Stimulated activated CD8-positive, alpha-beta memory T cell treated with anti-CD3 and anti-CD28 coated beads, Interleukin-4, amount 100 ng/mL, for 48 hours (primary cell): Measurements from ENCODE around the gene SLC22A8.
A peak's percentile ranks its signal among the peaks of the same experiment; 100 is the strongest.
"Not testable (repeated sequence)": the region's sequence is repeated elsewhere in the genome, so short reads cannot be mapped to it uniquely, and the experiment has no call there.

Experiments
- DNase-seq: peaks from one replicate; pipeline ENCODE4 v3.0.0-alpha.2; 2020

The SLC22A8 gene

GRCh38 chr11:63015521-63016215 lies at the start of gene SLC22A8:
TSS of gene SLC22A8 (minus strand) at chr11:63015841. CDS start at chr11:63014958, 883 bp downstream.
- no peak for DNase-seq

DNA sequence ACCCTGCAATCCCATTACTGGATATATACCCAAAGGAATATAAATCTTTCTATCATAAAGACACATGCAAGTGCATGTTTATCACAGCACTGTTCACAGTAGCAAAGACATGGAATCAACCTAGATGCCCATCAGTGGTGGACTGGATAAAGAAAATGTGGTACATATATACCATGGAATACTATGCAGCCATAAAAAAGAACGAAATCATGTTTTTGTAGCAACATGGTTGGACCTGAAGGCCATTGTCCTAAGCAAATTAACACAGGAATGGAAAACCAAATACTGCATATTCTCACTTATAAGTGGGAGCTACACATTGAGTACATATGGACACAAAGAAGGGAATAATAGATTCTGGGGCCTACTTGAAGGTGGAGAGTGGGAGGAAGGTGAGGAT lies 30.6 kb upstream of the SLC22A8 start:
- not testable (repeated sequence) for DNase-seq

DNA sequence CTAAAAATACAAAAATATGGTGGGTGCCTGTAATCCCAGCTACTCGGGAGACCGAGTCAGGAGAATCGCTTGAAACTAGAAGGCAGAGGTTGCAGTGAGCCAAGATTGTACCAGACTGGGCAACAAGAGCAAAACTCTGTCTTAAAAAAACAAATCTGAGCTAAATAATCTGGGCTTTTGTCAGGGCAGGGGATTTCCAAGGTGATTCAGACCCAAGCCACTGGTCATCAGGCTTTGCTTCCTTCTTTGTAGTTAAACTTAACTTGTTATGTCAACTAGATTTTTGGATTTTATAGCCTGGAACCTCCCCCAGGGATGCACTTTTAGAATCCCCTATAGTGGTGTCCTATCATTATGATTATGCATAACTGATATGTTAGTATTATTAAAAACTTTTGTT lies 27.0 kb upstream of the SLC22A8 start:
- no peak for DNase-seq

DNA sequence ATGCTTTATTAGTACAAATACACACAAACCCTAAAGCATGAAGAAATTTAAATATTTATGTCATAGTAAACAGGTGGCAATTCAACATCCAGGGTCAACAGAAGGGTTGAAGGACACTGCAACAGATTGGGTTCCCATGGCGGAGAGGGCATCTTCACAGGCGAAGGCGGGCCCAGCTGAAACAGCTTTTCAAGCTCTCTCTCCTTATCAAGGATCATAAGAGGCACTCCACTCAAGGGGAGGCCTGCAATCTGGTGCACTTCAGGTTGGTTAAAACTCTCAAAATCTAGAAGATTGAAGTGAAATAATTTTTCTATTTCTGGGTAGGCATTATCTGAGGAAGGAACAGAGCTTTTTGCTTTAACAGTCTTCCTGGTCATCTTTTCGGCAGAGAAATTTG lies 16.8 kb upstream of the SLC22A8 start:
- DNase-seq = no peak

DNA sequence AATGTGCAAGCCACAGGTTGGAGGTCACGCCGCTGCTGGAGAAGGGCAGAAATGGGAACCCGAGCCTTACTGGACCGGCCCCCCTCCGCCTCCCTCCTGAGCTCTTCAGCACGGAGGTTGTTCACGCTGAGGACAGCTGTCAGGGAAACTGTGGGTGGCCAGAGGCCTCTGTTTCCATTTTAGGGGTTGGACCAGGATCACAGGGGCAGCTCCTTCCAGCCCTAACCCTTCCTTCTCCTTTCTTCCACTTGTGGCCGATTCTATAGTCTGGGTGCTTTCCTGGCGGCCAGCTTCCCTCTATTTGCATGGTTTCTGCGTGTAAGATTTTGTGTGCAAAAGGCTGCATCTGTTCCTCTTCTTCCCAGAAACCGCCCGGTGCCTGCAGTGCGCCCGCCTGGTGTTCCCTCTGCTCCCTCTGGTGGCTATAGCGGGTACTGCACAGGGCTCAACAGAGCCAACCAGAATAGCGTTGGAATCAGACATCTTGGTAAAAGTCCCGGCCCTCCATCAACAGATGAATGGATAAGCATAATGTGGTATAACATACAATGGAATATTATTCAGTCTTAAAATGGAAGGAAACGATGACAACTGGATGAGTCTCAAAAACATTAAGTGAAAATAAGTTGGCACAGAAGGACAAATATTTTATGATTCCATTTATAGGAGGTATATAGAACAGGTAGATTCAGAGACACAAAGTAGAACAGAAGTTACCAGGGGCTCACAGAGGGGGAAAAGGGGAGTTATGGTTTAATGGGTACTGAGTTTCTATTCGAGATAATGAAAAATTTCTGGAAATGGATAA lies 8.4 kb upstream of the SLC22A8 start:
- DNase-seq = peak; percentile 96

GRCh38 chr11:63023222-63023814 lies 7.7 kb upstream of the SLC22A8 start:
- DNase-seq = no peak

DNA sequence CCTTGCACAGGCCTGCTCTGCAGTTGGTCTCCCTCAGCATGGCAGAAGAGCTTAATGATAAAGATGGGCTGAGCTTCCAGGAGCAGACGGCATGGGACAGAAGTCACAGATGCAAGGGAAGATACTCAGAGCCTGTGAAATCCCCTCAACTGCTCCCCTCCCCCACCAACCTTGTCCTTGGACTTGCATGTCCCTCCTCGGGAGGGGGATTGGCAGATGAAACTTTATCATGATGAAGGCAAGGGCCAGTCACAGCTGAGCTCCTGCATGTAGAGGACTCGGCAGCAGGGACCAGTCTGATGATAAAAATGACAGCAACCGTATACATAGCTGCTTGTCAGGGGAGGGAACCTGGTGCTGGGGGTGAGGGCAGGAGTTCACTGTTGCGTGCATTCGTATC lies 6.8 kb upstream of the SLC22A8 start:
- DNase-seq = no peak

DNA sequence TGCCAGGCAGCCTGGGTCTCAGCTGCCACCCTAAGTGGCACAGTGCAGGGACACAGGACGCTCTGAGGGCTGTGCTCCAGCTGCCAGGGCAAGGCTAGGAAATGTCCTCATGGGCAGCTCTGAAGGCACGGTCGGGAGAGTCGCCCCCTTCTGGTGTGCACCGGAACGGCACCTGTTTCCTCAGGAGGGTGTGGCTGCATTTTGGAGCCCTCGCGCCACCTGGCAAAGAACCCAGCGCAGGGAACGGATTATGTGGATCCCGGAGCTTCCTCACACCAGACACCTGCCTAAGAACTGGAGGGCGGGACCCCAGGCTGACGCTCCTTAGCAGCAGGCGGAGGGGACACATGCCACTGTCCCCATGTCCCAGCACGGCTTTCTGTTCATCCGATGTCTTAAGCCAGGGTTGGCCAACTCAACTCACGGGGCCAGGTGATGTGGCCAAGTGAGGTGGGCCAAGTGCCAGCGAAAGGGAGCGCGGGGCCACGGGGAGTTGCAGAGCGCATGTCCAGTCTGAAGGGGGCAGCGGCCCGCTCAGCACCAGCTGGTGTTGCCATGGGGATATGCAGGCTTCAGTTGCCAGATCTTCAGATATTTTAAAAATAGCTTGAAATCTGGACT lies 5.1 kb upstream of the SLC22A8 start:
- DNase-seq = peak; percentile 72

DNA sequence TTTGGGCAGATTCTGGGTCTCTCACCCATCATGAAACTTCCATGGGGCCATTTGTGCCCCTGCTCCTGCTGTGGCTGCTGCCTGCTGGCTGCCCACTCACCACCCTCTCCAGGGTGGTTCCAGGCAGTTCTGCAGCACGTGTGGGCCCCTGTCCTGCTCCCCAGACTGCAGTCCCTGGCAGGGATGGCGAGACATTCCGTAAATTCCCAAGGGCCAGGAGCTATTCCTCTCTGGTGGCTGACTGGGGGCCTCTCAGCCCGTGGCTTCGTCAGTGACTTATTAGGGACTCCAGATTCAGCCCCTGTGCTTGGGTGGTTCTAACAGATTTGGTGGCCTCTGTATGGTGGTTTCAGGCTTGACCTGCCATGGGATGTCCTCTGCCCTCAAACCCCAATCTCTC lies 3.9 kb upstream of the SLC22A8 start:
- no peak for DNase-seq

- no peak for DNase-seq
These were observed 1.8 kb upstream of the SLC22A8 start for GRCh38 chr11:63017306-63017974.

DNA sequence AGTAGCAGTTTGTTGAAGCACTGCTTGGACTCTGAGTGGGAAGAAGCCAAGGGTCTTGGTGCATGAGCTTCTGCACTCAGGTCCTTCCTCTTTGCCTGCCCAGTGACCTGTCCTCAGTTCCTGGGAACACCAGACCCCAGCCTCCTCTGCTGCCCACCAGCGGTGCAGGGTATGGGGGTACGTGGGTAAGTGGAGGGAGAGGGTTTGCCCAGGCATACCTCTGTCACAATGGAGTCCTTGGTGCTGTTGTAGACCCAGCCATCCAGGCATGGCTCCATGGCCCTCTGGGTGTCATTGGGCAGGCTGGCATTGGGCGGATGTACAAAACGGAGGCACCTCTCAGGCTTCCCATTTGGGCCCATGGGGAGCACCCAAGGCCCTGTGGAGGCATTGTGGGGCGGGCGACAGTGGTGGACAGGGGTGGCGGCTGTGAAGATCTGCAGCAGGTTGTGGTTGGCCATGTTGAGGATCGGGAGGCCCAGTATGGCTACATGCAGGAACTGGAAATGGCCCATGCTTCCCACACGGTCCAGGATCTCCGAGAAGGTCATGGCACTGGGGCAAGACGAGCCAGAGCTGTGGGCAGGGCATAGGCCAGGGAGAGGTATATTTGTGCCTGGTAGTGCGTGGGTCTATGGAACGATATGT lies 1.1 kb downstream of the SLC22A8 start:
- no peak for DNase-seq

GRCh38 chr11:63012839-63013238 lies 2.8 kb downstream of the SLC22A8 start:
- no peak for DNase-seq

DNA sequence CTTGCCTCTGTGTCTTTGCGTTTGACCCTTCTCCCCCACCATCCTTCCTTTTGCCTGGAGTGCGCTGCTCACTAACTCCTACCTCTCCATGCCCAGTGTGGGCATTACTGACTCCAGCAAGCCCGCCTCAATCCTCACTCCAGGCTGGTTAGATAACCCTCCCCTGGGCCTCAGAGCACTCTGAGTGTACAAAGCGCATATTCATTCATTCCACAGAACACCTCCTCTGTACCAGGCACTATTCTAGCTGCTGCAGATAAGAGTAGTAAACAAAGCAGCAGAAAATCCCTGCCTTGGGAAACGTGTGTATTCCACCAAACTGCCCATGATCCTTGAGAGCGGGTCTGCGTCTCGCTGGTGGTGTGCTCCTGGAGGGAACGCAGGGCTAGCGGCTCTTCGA lies 3.2 kb downstream of the SLC22A8 start:
- DNase-seq = no peak

DNA sequence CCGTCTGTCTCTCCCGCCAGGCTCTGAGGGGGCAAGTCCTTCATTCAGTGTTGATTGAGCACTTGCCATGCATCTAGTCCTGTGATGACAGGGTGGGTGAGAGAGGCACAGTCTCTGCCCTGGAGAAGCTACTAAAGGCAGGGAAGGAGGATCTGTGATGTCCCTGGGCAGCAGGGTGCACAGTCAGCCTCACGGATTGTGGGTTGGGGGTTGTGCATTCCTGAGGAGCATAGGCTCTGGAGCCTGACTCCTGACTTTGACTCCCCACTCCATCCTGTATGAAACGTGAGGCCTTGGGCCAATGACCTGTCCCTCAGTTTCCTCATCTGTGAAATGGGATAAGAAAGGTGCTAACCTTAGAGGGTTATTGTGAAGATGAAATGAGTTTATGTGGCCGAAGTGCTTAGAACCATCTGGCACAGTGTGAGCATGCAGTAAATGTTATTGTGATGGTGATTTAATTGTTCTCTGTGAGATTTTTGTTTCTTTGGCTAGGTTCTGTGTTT lies 4.7 kb downstream of the SLC22A8 start:
- no peak for DNase-seq

DNA sequence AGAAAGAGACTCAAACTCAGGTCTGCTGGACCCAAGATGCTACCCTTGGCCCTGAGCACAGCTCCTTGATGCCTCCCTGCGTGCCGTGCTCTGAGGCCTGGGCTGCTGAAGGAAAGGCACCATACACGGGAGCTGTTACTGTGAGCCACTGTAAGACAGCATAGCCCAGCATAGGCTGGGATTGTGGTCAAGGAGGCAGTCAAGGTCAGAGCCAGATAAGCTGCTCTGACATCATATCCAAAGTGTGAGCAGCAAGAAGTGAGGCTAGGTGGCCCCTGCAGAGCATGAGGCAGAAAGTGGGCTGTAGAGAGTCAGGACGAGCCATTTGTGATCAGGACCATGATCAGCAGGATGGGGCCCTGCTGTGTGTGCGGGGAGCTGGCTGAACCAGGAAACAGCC lies 7.7 kb downstream of the SLC22A8 start:
- DNase-seq = no peak

GRCh38 chr11:63001456-63001855 lies 14.2 kb downstream of the SLC22A8 start:
- no peak for DNase-seq

DNA sequence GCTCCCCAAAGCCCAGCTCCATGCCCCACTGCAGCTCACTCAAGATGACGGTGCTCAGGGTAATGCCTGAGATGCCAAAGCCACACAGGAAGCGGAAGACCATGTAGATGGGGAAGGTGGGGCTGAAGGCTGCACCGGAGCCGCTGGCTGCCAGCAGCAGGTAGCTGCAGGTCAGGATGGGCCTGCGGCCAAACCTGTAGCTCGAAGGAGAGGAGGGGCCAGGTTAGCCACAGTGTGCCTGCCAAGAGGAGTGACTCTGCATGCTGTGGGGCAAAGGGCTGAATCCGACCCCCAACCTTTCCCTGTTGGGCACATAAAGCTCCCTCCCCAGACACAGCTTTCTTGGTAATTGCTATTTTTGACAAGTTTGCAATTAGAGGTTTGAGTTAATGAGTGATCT lies 16.0 kb downstream of the SLC22A8 start:
- no peak for DNase-seq

DNA sequence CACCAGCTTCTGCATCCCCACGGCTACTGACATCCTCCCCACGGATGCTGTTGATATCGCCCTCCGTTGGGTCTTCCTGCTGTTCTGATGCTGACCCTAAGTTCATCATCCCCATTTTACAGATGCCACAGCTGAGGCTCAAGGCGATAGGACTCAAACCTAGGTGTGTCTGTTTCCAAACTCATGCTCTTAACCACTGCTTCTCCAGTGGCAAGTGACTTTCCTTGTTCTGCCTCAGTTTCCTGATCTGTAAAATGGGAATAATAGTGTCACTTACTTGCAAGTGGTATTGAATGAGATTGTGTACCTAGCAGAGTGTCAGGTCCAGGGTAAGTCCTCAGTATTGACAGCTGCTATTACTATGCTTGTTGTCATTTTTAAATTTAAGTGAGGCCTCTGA lies 16.5 kb downstream of the SLC22A8 start:
- DNase-seq = no peak

DNA sequence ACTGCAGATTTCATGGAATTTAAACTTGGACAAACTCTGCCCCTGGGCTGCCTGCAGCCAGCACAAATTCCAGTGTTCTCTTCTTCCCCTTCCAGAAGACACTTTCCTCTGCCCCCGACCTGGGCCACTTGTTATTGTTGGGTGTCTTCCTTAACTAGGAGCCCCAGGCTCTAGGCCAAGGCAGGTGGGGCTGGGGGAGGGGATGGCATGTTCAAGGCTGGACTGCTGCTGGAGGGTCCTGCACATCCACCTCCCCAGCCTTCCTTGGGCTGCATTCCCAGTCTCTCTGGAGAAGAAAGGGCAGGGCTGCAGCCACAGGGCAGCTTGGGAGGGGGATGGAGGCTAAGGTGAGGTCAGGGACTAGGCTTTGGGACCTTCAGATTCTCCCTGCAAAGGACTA lies 19.4 kb downstream of the SLC22A8 start:
- no peak for DNase-seq

DNA sequence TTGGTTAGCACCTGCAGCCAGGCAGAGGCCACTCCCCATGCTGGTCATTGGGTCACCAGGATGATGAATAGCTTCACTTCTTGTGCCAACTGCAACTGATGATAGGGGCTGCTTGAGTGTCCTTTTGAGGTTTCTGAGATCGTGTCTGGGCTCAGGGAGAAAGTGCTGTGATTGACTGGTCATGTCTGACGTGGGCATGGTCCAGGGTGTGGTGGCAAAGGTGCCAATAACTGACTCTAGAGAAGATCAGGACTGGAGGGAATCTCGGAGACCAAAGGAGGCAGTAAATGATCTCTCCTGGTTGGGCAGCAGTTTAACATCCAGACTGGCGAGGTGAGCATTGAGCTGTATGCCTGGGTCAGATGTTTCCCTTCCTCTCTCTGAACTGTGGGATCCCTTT lies 20.9 kb downstream of the SLC22A8 start:
- DNase-seq = no peak

DNA sequence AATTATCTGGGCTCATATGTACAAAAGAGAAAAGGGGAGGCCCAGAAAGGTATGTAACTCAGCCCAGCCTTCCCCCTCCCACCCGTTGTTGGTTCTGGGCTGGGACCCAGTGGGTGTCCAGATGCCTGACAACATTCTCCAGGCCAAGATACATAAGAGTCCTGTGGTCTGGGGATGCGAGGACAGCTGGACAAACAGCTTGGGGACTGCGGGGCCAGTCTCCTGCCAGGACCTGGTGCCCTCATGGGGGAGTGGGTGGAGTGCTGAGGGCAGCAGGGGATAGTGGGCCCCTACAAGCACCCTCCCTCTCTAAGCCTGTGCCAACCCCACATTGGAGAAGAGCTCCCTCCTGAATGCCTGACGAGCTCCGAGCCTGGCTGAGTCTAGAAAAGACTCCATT lies 27.4 kb downstream of the SLC22A8 start:
- no peak for DNase-seq

- DNase-seq = no peak
These were observed 30.4 kb downstream of the SLC22A8 start for GRCh38 chr11:62985041-62985750.
